Fibroblast of lung (primary cell): ENCODE results near the gene TMEM169. TPM values are rescaled to one million over a fixed set of nuclear protein-coding genes. Genes with fewer than 3 reads are reported as not detected.

ENCODE experiments used
- DNase-seq, 2 donors: peaks; one replicate each; pipeline versions ENCODE4 v3.0.0 to v3.0.0-alpha.2; 2010; ENCODE audit warnings: low read depth in 2 of 2
- H2AFZ ChIP-seq: 2 replicates; pipeline ENCODE4 v1.5.1; 2012; ENCODE audit warnings: low read length, control low read depth, inconsistent platforms
- H3K27ac ChIP-seq: 2 replicates; pipeline ENCODE4 v1.5.1; 2011; ENCODE audit warnings: low read length, control low read depth; ENCODE audit not compliant: insufficient read depth
- H3K27me3 ChIP-seq: 2 replicates; pipeline ENCODE4 v1.5.1; 2011; ENCODE audit warnings: mild to moderate bottlenecking, low read length; ENCODE audit not compliant: control insufficient read depth, insufficient read depth
- H3K36me3 ChIP-seq: 2 replicates; pipeline ENCODE4 v1.5.1; 2011; ENCODE audit warnings: low read length; ENCODE audit not compliant: control insufficient read depth, insufficient read depth
- H3K4me1 ChIP-seq: 2 replicates; pipeline ENCODE4 v1.5.1; 2011; ENCODE audit warnings: low read length; ENCODE audit not compliant: control insufficient read depth, insufficient read depth; ENCODE audit errors: extremely low read depth
- H3K4me2 ChIP-seq: 2 replicates; pipeline ENCODE4 v1.5.1; 2011; ENCODE audit warnings: low read length, control low read depth; ENCODE audit not compliant: insufficient read depth; ENCODE audit errors: extremely low read depth
- H3K4me3 ChIP-seq, 4 experiments: fragments of 200-600 bp in 1 of 4; sonication (generic) in 1 of 4; replicated peaks in 1 of 4; 2 replicates each; pipeline ENCODE4 v1.5.1; 2011 to 2016; ENCODE audit warnings: low read length in 4 of 4, low read depth in 3 of 4, mild to moderate bottlenecking in 3 of 4, control low read depth in 2 of 4, inconsistent platforms in 1 of 4, mixed read lengths in 1 of 4; ENCODE audit not compliant: insufficient read depth in 1 of 4; ENCODE audit errors: control extremely low read depth in 1 of 4
- H3K79me2 ChIP-seq: 2 replicates; pipeline ENCODE4 v1.5.1; 2012; ENCODE audit warnings: mild to moderate bottlenecking, low read length, inconsistent platforms; ENCODE audit not compliant: control insufficient read depth, insufficient read depth
- H3K9ac ChIP-seq: 2 replicates; pipeline ENCODE4 v1.5.1; 2011; ENCODE audit warnings: mild to moderate bottlenecking, low read length, control low read depth; ENCODE audit not compliant: insufficient read depth
- H3K9me3 ChIP-seq: 2 replicates; pipeline ENCODE4 v1.5.1; 2012; ENCODE audit warnings: low read depth, low read length; ENCODE audit not compliant: control insufficient read depth, insufficient read depth
- H4K20me1 ChIP-seq: 2 replicates; pipeline ENCODE4 v1.5.1; 2011; ENCODE audit warnings: low read length; ENCODE audit not compliant: control insufficient read depth, insufficient read depth; ENCODE audit errors: extremely low read depth
- EZH2 ChIP-seq: IDR thresholded peaks from 2 replicates; pipeline ENCODE4 v1.5.1; 2012; ENCODE audit warnings: low read length, control low read depth, mild to moderate bottlenecking; ENCODE audit errors: missing control alignments
- polyA plus RNA-seq, 2 donors: library from polyadenylated mRNA; depleted of rRNA in 1 of 2; stranded (reverse) in 1 of 2; unstranded in 1 of 2; fragments of >200 nt; gene quantifications; 2 replicates each; pipeline ENCODE4 v1.2.1, GENCODE V29; 2011 to 2012; ENCODE audit warnings: missing spikeins in 1 of 2
- total RNA-seq: library from RNA; depleted of rRNA; stranded (reverse); fragments of >200 nt; gene quantifications from 2 replicates; pipeline ENCODE4 v1.2.1, GENCODE V29; 2014
- TF ChIP-seq, protein P1 (sequence below), 2 donors: IDR thresholded peaks in 1 of 2; conservative IDR thresholded peaks in 1 of 2; 1 replicate in 1 of 2; 2 replicates in 1 of 2; pipeline ENCODE4 v1.5.1; 2011 to 2012; ENCODE audit warnings: low read length in 2 of 2, control low read depth in 1 of 2, inconsistent platforms in 1 of 2, low read depth in 1 of 2, mild to moderate bottlenecking in 1 of 2

Gene TMEM169
- total and polyA plus RNA-seq, 2 donors (not counting 1 experiment from before 2014, with no cell fraction given), result 0.10 to 0.50 TPM

DNA sequence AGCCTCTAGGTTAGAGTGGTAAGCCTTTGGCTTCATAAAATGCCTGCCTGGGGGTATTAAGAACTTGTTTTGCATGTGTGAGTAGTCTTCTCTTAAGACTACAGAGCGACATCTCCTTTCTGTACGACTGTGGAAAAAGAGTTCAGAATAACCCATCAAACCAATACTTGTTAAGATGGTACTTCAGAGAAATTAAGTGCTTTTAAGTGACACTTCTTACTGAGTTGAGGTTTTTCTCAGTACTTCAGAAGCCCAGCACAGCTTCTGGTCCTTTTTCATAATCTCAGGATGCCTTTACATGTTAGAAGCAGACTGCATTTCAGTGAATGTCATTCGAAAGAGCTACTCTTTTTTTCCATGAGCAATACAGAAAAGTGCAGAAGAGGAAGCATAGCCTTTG lies 38.3 kb downstream of the TMEM169 start:
- Histone ChIP-seq H2AFZ (no peak overlapping the region), H3K27me3 (no peaks in the 10 kb centered on the region)

DNA sequence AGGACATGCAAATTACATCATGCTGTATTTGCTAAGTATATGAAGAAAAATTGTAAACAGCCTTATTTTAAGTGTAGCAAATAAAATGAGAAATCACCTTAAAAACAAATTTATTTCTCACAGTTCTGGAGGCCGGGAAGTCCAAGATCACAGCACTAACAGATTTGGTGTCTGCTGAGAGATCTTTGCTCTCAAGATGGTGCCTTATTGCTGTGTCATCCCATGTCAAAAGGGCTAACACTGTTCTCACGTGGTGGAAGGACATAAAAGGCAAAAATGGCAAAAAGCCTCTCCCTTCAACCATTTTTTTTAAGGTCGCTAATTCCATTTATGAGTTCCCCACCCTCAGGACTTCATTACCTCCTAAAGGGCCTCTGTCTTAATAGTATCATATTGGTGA lies 39.5 kb downstream of the TMEM169 start:
- Histone ChIP-seq H3K27me3 (no peaks in the 10 kb centered on the region), H4K20me1 (no peaks in the 10 kb centered on the region), H3K9ac (no peak overlapping the region), H3K9me3 (no peaks in the 10 kb centered on the region), H3K27ac (no peak overlapping the region), H3K4me2 (no peak overlapping the region), H3K4me3 (no peak overlapping the region), H2AFZ (no peak overlapping the region), H3K4me1 (peaks cover 2% of the 10 kb centered on the region), H3K79me2 (peaks cover 38% of the 10 kb centered on the region), H3K36me3 (peaks cover 7% of the 10 kb centered on the region)
- TF ChIP-seq, protein P1, sequence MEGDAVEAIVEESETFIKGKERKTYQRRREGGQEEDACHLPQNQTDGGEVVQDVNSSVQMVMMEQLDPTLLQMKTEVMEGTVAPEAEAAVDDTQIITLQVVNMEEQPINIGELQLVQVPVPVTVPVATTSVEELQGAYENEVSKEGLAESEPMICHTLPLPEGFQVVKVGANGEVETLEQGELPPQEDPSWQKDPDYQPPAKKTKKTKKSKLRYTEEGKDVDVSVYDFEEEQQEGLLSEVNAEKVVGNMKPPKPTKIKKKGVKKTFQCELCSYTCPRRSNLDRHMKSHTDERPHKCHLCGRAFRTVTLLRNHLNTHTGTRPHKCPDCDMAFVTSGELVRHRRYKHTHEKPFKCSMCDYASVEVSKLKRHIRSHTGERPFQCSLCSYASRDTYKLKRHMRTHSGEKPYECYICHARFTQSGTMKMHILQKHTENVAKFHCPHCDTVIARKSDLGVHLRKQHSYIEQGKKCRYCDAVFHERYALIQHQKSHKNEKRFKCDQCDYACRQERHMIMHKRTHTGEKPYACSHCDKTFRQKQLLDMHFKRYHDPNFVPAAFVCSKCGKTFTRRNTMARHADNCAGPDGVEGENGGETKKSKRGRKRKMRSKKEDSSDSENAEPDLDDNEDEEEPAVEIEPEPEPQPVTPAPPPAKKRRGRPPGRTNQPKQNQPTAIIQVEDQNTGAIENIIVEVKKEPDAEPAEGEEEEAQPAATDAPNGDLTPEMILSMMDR (conservative IDR thresholded peaks at IDR 0.05 in 1 of 2, IDR thresholded peaks at IDR 0.05 in 1 of 2; ENCODE audit: low read depth in 1 of 2, low read length in 2 of 2), result no peak
- no peak for TF ChIP-seq EZH2
- DNase-seq, result no peak

More for the DNA sequence above, 38.3 kb downstream of the TMEM169 start:
- Histone ChIP-seq H3K9ac (no peak overlapping the region), H3K4me3 (no peak overlapping the region), H3K4me1 (peaks cover 7% of the 10 kb centered on the region), H3K79me2 (peaks cover 51% of the 10 kb centered on the region), H3K36me3 (peaks cover 5% of the 10 kb centered on the region), H3K9me3 (no peaks in the 10 kb centered on the region), H3K27ac (no peak overlapping the region), H4K20me1 (no peaks in the 10 kb centered on the region), H3K4me2 (no peak overlapping the region)
- no peak for DNase-seq
- TF ChIP-seq, protein P1 (conservative IDR thresholded peaks at IDR 0.05 in 1 of 2, IDR thresholded peaks at IDR 0.05 in 1 of 2; ENCODE audit: low read depth in 1 of 2, low read length in 2 of 2), result no peak
- TF ChIP-seq EZH2, result no peak

DNA sequence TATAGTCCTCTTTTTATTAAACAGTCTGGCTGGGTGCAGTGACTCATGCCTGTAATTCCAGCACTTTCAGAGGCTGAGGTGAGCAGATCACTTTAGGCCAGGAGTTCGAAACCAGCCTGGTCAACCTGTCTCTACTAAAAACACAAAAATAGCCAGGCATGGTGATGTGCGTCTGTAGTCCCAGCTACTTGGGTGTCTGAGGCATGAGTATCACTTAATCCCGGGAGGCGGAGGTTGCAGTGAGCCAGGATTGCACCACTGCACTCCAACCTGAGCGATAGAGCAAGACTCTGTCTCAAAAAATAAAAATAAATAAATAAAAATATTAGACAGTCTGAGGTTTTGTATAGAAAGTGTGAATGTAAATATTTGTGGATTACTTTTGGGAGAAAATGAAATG lies 45.2 kb downstream of the TMEM169 start:
- Histone ChIP-seq H3K4me3 (no peak overlapping the region), H3K27me3 (no peaks in the 10 kb centered on the region), H4K20me1 (no peaks in the 10 kb centered on the region), H3K9me3 (no peaks in the 10 kb centered on the region), H3K4me1 (no peaks in the 10 kb centered on the region), H3K4me2 (no peak overlapping the region), H3K79me2 (peaks cover 13% of the 10 kb centered on the region), H3K27ac (no peak overlapping the region), H3K36me3 (peaks cover 9% of the 10 kb centered on the region), H3K9ac (no peak overlapping the region), H2AFZ (no peak overlapping the region)
- TF ChIP-seq, protein P1 (conservative IDR thresholded peaks at IDR 0.05 in 1 of 2, IDR thresholded peaks at IDR 0.05 in 1 of 2; ENCODE audit: low read depth in 1 of 2, low read length in 2 of 2), result no peak
- TF ChIP-seq EZH2, result no peak
- no peak for DNase-seq
